Ovary (tissue), 3 donors: ENCODE results near the gene STX18.

Experiments used
- EP300 ChIP-seq: sonication (generic); formaldehyde crosslinking; IDR thresholded peaks from one replicate; pipeline ENCODE4 v1.6.1; 2017; ENCODE audit warnings: antibody characterized with exemption
- POLR2A ChIP-seq: fragments of 450-650 bp; IDR thresholded peaks from one replicate; pipeline ENCODE4 v1.6.1; 2017; ENCODE audit warnings: antibody characterized with exemption, mild to moderate bottlenecking, moderate library complexity
- TF ChIP-seq, protein P1 (sequence below), 3 donors: fragments of 450-650 bp in 2 of 3; fragments of 200-600 bp in 1 of 3; IDR thresholded peaks; one replicate each; pipeline versions ENCODE4 v1.5.1 to v1.8.0; 2016 to 2022; ENCODE audit warnings: antibody characterized with exemption in 3 of 3, mild to moderate bottlenecking in 1 of 3
- donor health status: DM: no; HTN: no; CAD: no.

DNA sequence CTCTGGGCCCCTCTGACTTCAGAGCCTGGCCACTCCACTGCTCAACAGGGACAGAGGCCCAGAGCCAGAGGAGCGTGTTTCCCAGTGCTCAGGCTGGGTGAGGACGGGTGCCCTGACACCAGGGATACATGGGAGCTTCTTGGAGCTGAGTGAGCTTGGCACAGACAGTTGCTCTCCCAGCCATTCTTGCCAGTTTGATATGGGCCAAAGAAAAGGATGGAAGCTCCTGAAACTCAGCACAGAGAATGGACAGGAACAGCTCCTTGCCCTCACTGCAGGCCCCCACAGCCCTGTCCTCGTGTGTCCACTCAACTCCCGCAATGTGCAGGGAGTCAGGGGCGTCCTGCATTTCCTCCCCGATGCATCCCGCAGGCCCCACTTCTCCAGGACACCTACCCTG lies 116.2 kb downstream of the STX18 start:
- TF ChIP-seq EP300 (no peak), POLR2A (no peak)
- TF ChIP-seq, protein P1, sequence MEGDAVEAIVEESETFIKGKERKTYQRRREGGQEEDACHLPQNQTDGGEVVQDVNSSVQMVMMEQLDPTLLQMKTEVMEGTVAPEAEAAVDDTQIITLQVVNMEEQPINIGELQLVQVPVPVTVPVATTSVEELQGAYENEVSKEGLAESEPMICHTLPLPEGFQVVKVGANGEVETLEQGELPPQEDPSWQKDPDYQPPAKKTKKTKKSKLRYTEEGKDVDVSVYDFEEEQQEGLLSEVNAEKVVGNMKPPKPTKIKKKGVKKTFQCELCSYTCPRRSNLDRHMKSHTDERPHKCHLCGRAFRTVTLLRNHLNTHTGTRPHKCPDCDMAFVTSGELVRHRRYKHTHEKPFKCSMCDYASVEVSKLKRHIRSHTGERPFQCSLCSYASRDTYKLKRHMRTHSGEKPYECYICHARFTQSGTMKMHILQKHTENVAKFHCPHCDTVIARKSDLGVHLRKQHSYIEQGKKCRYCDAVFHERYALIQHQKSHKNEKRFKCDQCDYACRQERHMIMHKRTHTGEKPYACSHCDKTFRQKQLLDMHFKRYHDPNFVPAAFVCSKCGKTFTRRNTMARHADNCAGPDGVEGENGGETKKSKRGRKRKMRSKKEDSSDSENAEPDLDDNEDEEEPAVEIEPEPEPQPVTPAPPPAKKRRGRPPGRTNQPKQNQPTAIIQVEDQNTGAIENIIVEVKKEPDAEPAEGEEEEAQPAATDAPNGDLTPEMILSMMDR (IDR thresholded peaks at IDR 0.05) = no peak
